GM18867 (cell line): ENCODE measurements around the gene CASZ1.

Experiments used
- ATAC-seq: cut with Tn5 transposase; IDR thresholded peaks from one replicate; pipeline ENCODE4 v1.9.1; 2021; ENCODE audit warnings: mild to moderate bottlenecking, moderate library complexity; ENCODE audit not compliant: unreplicated experiment

CASZ1 gene

DNA sequence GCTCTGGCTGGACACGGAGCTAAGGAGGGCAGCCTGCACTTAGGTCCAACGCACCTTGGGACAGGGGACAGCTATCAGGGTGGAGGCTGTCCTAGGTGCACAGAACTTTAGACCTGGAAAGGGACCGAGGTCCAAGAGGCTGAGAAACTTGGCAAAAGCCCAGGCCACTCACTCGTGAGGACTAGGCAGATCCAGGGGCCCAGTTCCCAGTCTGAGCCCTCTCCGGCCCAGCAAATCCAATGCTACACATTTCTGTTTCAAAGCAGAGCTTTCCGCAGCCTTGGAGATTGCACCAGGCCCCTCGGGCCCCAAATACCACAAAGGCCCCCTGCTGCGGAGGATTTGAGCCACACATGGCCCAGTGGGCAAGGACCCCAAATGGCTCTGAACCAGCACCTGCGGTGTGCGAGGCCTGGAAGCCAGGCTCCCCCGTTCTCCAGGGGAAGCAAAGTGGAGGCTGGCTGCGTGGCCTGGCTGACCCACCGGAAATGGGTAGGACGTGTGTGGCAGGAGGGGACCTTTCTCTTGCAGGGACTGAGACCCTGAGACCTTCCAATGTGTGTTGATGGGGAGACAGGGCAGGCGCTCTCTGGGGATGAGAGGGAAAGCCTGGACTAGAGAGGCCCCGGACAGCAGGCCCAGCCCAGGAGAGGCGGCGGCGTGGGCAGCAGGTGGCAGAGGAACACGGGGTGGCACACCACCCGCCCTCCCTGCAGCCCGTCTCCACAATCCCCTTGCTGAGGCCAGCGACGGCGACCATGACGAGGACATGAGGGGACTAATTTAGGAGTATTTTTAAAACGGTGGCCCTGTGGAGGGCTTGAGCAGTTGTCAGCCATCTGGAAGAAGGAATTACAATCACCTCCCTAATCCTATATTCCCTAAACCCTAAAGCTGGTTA lies 118.7 kb downstream of the CASZ1 start:
- no peak for ATAC-seq

DNA sequence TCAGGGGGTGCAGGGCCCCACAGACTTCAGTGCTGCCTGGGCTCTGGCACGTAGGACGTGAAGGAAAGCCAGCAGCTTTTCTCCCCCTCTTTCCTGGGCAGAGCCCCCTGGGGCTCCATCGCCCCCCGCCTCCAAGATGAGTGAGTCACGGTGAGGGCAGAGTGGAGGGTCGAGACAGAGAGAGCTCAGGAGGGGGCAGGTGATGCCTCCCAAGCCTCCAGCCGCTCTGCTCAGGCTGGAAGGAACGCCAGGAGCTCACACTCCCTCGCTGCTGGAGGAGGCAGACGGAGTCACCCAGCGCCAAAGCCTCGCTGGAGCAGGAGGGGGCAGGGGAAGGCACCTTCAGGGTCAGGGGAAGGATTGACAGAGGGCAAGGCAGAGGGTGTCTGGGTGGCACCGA lies 119.5 kb downstream of the CASZ1 start:
- ATAC-seq: no peak

DNA sequence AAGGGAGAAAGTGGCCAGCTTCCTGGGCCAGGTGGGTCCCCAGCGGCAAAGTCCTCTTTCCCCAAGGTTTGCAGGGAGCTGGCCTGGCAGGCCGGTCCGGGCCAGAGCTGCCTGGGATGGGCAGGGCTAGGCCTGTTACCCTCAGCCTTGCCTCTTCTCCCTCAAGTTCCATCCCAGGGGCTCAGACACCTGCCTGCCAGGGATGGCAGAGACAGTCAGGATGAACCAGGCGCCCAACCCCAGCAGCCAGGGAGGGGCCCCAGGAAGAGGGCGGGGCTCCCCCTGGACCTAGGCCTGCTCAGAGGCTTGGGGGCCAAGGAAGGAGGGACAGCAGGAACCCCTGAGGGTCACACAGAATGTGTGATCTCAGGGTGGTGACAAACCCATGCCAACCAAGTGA lies 120.6 kb downstream of the CASZ1 start:
- no peak for ATAC-seq

DNA sequence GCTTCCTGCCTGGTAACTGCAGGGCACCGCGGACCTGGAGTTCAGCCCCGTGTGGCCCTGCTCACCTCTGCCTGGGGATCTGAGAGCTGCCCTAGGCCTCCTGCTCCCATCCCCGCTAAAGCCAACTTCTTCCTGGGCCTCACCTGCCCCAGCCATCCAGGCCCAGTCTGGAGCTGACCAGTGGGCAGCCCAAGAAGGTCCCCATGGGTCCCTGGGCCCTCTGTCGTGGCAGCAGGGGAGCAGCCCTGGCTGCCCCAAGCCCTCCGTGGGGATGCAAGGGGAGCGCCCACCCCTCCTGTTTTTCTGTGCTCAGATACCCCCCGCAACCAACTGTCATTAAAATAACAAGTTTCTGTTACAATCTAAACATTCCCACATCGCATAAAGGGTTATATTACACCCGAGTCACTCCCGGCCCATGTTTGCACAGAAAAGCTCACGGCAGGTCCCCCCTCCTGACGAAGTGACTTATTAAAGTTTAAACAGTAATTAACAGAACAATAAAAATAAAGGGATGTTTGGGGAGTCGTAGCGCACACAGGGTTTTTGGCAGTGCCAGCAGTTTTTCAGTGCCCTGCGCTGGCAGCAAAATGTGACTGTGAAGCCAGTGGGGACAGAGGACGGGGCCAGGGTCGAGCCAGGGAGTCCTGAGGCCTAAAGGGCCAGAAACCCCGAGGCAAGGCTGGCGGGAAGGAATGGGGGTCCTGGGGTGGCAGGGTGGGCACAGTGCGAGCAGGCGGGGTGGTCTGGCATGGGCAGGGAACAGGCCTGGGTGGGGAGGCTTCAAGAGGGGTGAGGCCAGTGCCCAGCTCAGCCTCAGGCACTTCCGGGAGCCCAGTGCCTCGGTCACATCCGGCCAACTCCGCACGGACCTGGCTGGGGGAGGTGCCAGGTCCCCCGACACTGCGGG lies 121.5 kb downstream of the CASZ1 start:
- ATAC-seq: no peak

GRCh38 chr1:10674222-10674621 lies 122.2 kb downstream of the CASZ1 start:
- no peak for ATAC-seq

DNA sequence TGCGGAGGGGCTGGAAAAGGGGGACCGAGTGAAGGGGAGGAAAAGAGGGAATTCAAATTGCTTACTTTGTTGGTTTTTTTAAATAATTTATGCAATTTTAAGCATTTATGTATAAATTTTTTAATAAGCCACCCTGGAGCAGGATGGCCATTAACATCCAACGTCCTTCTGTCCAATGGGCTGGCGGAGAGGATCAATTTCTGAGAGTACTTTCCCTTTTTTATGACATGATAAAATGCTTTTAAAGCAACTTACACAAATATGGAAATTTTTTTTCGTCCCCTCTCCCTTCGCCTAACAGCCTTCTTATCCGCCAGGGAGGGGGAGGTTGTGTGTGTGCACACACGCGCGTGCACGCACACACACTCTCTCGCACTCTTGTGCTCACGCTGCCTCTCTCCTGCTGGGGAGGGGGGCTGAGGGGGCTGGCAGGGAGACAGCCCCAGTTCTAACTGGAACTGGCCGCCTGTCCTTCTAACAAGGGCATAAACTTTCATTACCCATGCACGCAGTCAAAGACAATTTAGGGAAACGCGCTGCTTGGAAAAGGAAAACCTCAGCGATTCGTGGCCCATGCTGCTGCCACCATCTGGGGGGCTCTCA lies 123.2 kb downstream of the CASZ1 start:
- no peak for ATAC-seq

GRCh38 chr1:10672343-10673050 lies 123.9 kb downstream of the CASZ1 start:
- ATAC-seq: no peak

DNA sequence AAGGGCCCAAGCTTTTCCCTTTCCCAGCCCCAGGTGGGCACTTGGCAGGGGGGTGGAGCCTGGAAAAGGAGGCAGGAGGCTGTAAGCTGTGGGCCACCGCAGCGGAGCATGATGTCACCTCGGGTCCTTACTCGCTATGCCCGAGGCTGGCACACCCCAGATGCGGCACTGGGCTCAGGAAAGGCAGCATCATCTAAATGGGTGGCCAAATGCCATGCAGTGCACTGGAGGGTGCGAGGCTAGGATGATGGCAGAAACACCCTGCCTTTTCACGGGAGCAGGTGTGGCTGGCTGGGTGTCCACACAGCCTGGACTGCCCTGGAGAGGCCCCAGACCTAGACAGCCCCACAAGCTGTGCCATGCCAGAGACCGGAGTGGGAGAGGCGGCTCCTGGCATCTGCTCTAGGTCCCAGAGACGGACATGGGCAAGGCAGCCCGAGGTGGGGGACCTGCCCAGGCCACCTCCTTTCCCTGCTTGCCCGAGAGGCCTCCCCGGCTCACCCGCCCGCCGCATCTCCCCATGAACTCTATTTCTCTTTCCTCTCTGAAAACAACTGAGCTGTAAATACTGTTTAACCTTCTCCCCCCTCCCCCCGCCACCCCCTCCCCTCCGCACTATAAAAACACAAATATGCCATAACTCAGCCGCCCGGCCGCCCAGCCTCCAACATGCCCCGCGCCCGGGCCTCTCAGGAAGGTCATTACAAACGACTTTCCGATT lies 124.7 kb downstream of the CASZ1 start:
- ATAC-seq: no peak

- no peak for ATAC-seq
These were observed 125.4 kb downstream of the CASZ1 start for GRCh38 chr1:10671090-10671489.

DNA sequence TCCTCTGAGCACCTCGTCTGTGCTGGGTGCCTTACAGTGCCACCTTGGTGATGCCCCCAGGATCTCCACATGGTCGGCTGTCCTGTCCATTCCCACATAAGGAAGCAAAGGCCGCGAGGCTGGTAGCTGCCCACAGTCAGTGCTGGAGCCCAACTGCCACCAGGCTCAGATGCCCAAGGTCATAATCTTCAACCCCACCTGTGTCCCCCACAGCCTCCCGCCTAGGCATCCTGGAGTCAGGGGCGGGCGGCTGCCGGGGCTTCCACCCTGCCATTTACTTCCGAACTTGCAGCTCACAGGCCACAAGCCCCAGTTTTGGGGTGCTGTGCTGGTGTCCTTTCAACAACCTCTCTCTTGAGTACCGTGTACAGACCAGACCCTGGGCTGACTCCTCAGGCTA lies 126.3 kb downstream of the CASZ1 start:
- no peak for ATAC-seq

- no peak for ATAC-seq
These were observed 126.9 kb downstream of the CASZ1 start for GRCh38 chr1:10669570-10669969.

- no peak for ATAC-seq
These were observed 128.3 kb downstream of the CASZ1 start for GRCh38 chr1:10667861-10668761.

DNA sequence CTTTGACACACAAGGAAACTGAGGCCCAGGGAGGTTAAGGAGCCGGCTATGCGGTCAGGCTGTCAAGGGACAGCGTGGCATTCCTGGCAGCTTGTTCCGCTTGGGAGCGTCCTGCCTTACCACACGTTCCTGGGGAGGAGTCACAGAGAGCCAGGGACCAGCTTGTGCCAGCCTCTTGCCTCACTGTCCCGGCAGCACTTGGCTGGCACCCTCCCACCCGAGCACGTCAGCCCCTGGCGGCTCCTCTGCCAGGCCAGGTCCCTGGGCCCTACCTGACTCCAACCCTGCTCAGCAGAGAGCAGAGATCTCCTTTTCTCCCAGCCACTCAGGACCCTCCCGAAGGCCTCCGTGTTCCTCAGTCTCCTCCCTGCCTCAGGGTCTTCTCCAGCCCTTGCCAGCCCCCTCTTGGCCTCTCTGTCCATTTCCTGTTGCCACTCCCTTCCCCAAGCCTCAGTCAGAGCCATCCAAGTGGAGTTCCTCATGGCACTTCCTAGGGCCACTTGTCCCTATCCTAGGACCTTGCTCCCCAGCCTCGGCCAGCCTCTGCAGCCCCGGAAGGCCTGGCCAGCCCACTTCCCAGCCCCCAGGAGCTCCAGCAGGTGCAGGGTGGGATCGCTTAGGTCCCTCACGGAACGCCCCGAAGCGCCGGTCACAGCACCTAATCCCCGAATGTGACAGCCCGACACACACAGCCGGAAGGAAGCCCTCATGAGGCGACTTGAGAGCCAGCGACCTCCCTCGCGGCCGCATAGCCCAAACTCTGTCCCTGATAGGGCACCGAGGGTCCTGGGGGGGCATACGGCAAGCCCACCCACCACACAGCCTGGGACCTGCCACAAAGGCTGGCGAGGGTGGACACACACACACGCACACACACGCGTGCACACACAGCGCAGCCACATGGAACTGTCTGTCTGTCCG lies 130.3 kb downstream of the CASZ1 start:
- ATAC-seq: no peak

- ATAC-seq: no peak
These were observed 131.2 kb downstream of the CASZ1 start for GRCh38 chr1:10665226-10665625.

- no peak for ATAC-seq
These were observed 132.2 kb downstream of the CASZ1 start for GRCh38 chr1:10664251-10664650.

GRCh38 chr1:10663678-10664035 lies 132.8 kb downstream of the CASZ1 start:
- ATAC-seq: no peak

DNA sequence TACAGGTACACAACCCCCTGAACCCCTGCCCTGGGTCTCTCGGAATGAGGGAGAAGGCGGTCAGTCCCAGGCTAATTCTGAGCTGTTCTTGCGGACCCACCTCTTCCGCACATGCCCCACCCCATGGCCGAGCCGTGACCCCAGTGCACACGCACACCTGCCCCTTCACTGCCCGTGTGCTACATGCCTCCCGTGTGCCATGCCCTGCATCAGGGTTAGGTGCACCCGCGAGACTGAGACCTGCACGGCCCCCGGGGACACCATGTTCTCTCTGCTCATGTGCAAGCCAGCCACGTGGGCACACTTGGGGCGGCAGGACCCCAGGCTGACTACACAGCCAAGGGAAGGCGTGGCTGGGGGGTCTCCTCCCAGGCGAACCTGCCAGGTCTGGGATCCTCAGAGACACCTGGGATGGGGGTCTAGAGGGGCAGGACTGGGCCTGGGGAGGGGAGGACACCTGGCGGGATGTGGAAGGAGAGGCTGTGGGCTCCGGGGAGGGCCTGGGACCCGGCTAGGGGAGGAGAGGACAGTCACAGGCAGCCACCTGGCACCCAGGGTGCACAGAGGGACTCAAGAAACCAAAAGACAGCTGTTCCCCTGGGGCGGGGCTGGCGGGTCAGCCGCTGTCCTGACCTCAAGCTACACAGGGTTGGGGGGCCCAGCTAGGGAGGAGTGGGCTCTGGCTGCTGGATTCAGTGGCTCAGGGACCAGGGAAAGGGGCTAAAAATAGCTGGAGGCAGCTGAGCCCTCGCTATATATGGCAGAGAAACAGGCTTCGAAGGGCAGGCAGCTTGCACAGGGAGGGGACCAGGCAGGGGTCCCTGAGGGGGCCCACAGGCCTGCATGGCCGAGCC lies 133.4 kb downstream of the CASZ1 start:
- ATAC-seq: no peak
